Left lung (tissue), 10 donors: Measurements from ENCODE around the gene IGFALS. TPM values are rescaled to one million over a fixed set of nuclear protein-coding genes. Genes with fewer than 3 reads are reported as not detected.

Source experiments
- ATAC-seq: fragments of 200-7000 bp; cut with Tn5 transposase; one replicate; pipeline ENCODE4 v1.9.1; 2020; ENCODE audit warnings: moderate library complexity
- DNase-seq, 4 donors: peaks; one replicate each; pipeline ENCODE4 v3.0.0-alpha.2; 2013 to 2020
- H3K27ac ChIP-seq, 2 donors: fragments of 200-600 bp; sonication (generic) in 1 of 2; one replicate each; pipeline versions ENCODE4 v1.5.0 to v1.8.0; 2020 to 2021
- H3K27me3 ChIP-seq, 2 donors: fragments of 200-600 bp; sonication (generic) in 1 of 2; one replicate each; pipeline versions ENCODE4 v1.5.0 to v1.8.0; 2020 to 2021
- H3K36me3 ChIP-seq, 2 donors: fragments of 200-600 bp; sonication (generic) in 1 of 2; one replicate each; pipeline versions ENCODE4 v1.5.0 to v1.8.0; 2020 to 2021
- H3K4me1 ChIP-seq, 2 donors: fragments of 200-600 bp; one replicate each; pipeline ENCODE4 v1.8.0; 2021
- H3K4me3 ChIP-seq, 2 donors: fragments of 200-600 bp; sonication (generic) in 1 of 2; one replicate each; pipeline versions ENCODE4 v1.5.0 to v1.8.0; 2020 to 2021; ENCODE audit warnings: mild to moderate bottlenecking in 1 of 2
- H3K9me3 ChIP-seq, 2 donors: fragments of 200-600 bp; sonication (generic) in 1 of 2; one replicate each; pipeline versions ENCODE4 v1.5.0 to v1.8.0; 2020 to 2021
- CTCF ChIP-seq, 2 donors: fragments of 200-600 bp; sonication (generic) in 1 of 2; IDR thresholded peaks; one replicate each; pipeline versions ENCODE4 v1.5.0 to v1.8.0; 2021; ENCODE audit warnings: antibody characterized with exemption in 2 of 2
- intact Hi-C, 2 donors: fragments of 100-400 bp; cut with DNase I; formaldehyde crosslinking; loops; one replicate each; pipeline versions ENCODE4 v1.11.2 to v1.14.2; 2022
- polyA plus RNA-seq, 6 donors: library from polyadenylated mRNA; unstranded; fragments of 120-200 nt; gene quantifications; one replicate each; pipeline ENCODE4 v1.2.1, GENCODE V29; 2013; ENCODE audit not compliant: insufficient read length in 6 of 6
- total RNA-seq, 2 donors: library from RNA; stranded (reverse); fragmentation: NEBNext Ultra II Directional; extraction: Animal tissue kit (Norgen Biotek cat#: 25700); gene quantifications; one replicate each; pipeline ENCODE4 v1.2.1, GENCODE V29; 2021
- donor health status: DM: no; HTN: yes; CAD: no.
- donor health status: DM: no; HTN: no; CAD: no.

The IGFALS gene
- total and polyA plus RNA-seq, 8 donors: 0.37 to 3.3 (median 2.4) TPM

- ATAC-seq (no peak), DNase-seq (no peak)
- no peaks in the 10 kb centered on the region for H3K4me1 ChIP-seq
- no peaks in the 10 kb centered on the region for H3K9me3 ChIP-seq
- TF ChIP-seq CTCF (IDR thresholded peaks at IDR 0.05): no peak
- intact Hi-C loops: no loop called here
- H3K36me3 ChIP-seq: peaks cover 0 to 79% of the 10 kb centered on the region in 2 donors
- H3K4me3 ChIP-seq: no peak overlapping the region
- no peaks in the 10 kb centered on the region for H3K27me3 ChIP-seq
- H3K27ac ChIP-seq: no peak overlapping the region
These were observed 40.7 kb downstream of the IGFALS start for GRCh38 chr16:1752853-1753252.

GRCh38 chr16:1751946-1752345 lies 41.6 kb downstream of the IGFALS start:
- intact Hi-C loops: no loop called here
- H3K9me3 ChIP-seq: no peaks in the 10 kb centered on the region
- H3K27ac ChIP-seq: no peak overlapping the region
- ATAC-seq (no peak), DNase-seq (no peak)
- H3K36me3 ChIP-seq: peaks cover 0 to 79% of the 10 kb centered on the region in 2 donors
- H3K27me3 ChIP-seq: no peaks in the 10 kb centered on the region
- no peaks in the 10 kb centered on the region for H3K4me1 ChIP-seq
- no peak overlapping the region for H3K4me3 ChIP-seq
- TF ChIP-seq CTCF (IDR thresholded peaks at IDR 0.05): no peak

- intact Hi-C loops: no loop called here
- no peaks in the 10 kb centered on the region for H3K27me3 ChIP-seq
- no peaks in the 10 kb centered on the region for H3K9me3 ChIP-seq
- no peak overlapping the region for H3K27ac ChIP-seq
- H3K4me3 ChIP-seq: no peak overlapping the region
- DNase-seq (no peak), ATAC-seq (no peak)
- no peak for TF ChIP-seq CTCF (IDR thresholded peaks at IDR 0.05)
- H3K36me3 ChIP-seq: peaks cover 0 to 99% of the 10 kb centered on the region in 2 donors
- no peaks in the 10 kb centered on the region for H3K4me1 ChIP-seq
These were observed 44.1 kb downstream of the IGFALS start for GRCh38 chr16:1749152-1750117.

- H3K4me1 ChIP-seq: no peaks in the 10 kb centered on the region
- no peak overlapping the region for H3K4me3 ChIP-seq
- H3K9me3 ChIP-seq: no peaks in the 10 kb centered on the region
- TF ChIP-seq CTCF (IDR thresholded peaks at IDR 0.05): no peak
- intact Hi-C loops: no loop called here
- no peak for ATAC-seq
- H3K27me3 ChIP-seq: no peaks in the 10 kb centered on the region
- no peak for DNase-seq
- no peak overlapping the region for H3K27ac ChIP-seq
- H3K36me3 ChIP-seq: peaks cover 0 to 100% of the 10 kb centered on the region in 2 donors
These were observed 45.6 kb downstream of the IGFALS start for GRCh38 chr16:1747934-1748333.

- peaks cover 0 to 97% of the 10 kb centered on the region in 2 donors for H3K36me3 ChIP-seq
- H3K9me3 ChIP-seq: no peaks in the 10 kb centered on the region
- peak in 1 of 4 donors; percentile 71 for DNase-seq
- H3K27me3 ChIP-seq: no peaks in the 10 kb centered on the region
- intact Hi-C loops: no loop called here
- no peak overlapping the region for H3K27ac ChIP-seq
- H3K4me3 ChIP-seq: no peak overlapping the region
- H3K4me1 ChIP-seq: no peaks in the 10 kb centered on the region
- ATAC-seq: no peak
- no peak for TF ChIP-seq CTCF (IDR thresholded peaks at IDR 0.05)
These were observed 46.8 kb downstream of the IGFALS start for GRCh38 chr16:1746693-1747195.
